HG03196 (cell line): Measurements from ENCODE around the gene SAA4.
"Not testable (repeated sequence)": the region's sequence is repeated elsewhere in the genome, so short reads cannot be mapped to it uniquely, and the experiment has no call there.

Experiments used
- ATAC-seq: cut with Tn5 transposase; IDR thresholded peaks from one replicate; pipeline ENCODE4 v1.9.1; 2021; ENCODE audit not compliant: unreplicated experiment

SAA4 gene, protein sequence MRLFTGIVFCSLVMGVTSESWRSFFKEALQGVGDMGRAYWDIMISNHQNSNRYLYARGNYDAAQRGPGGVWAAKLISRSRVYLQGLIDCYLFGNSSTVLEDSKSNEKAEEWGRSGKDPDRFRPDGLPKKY

DNA sequence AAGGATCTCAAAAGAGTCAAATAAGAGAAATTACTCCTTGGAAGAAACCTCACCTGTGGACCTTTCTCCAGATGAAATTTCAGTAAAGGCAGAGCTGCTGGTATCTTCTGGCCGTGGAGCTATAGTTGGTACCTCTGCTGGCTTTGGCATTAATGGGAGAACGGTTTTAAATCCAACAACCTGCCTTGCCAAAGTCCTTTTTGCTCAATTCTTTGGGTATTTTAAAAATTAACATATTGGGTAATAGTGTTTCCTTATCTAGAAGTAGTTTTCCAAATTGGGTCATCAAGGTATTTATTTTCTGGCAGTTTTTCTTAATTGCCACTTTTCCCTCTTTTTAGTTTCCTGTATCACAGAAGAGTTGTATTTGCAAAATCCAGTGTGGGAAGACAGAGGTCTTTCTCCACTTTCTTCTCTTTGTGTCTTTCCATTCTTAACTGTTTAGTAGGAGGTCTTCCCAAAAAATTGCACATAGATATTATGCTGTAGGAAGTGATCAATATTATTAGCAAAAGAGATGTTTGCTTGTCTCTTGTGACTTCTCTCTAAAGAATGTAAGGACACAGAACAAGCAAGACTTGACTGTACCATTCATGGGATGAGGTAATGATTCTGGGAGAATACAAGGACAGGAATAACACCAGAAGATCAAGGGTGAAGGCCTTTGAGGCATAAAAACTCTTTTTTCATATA lies at the start of gene SAA4:
Gene SAA4 (minus strand): TSS at position 139 of the 693 bp plus-strand sequence. CDS start 876 bp downstream, outside the sequence.
- no peak for ATAC-seq

DNA sequence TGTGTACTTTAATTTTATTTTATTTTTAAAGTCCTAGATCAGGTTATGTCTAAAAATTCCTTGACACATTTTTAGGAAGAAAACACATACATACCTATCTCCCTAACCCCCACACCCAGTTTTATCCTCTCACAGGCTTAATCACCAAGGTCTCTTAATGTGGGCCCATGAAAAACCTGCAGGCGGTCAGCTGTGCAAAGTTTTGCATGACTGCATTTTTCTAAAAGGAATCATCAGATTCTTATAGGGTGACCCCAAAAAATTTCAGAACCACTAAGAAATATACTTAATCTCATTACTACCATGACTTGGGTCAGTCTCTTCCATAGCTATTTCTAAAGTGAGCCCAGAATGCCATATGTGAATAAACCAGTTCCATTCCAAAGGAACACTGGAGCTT lies 49.2 kb upstream of the SAA4 start:
- ATAC-seq = no peak

DNA sequence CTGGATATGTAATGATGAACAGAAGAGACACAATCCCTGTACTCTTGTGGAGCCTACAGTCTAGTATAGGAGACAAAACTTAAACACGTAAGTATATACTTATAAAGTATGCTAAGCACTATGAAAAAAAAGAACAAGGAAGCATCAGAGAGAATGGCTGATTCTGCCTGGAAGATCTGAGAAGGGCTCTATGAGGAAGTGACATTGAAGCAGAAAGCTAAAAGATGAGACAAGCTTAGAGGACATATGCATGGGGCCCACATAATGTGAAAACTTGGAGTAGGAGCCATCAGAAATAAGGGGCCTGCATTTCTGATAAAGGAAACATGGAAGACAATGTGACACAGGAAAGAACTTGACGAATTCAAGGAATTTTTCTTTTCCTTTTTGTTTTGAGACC lies 46.0 kb upstream of the SAA4 start:
- ATAC-seq = no peak

DNA sequence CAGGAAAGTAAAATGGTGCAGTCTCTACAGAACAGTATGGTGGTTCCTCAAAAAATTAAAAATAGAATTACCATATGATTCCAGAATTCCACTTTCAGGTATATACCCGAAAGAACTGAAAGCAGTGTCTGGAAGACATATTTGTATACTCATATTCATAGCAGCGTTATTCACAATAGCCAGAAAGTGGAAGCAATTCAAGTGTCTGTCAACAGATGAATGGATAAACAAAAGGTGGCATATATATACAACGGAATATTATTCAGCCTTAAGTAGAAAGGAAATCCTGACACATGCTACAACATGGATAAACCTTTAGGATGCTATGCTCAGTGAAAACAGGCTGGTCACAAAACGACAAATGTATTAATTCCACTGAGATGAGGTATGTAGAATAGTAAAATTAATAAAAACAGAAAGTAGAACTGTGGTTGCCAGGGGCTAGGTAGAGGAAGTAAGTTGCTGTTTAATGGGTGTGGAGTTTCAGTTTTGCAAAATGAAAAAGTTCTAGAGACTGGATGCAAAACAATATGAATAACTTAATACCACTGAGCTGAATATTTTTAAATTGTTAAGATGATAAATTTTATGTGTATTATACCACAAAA lies 43.9 kb upstream of the SAA4 start:
- peak; percentile 91 for ATAC-seq

DNA sequence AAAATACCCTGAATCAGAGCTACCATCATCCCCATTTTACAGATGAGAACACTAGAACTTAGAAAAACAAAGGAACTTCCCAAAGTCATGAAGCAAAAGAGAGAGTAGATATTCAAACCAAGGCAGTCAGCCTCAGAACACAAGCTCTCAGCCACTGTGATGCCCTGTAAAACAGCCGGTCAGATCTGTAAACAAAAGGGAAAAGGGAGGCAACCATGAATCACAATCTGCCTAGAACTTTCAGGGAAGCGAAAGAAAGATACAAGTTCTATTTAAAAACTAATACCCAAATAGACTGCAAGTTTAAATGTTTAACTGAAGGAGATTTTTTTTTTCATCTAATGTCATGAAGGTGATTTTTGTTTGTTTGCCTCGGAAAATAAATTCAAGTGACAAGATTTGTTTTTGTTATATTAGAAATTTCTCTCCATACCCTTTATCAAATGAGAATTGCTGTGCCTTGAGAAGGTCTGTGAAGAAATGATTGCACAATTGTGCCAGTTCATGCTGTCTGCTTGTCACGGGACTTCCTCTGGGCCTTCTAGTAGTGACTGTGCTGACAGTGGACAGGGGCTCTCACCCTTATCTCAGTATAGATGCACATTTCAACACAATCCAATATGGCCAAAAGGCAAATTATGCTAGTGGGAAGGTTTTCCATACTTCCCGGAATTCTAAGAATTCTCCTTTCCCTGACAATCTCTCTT lies 41.1 kb upstream of the SAA4 start:
- no peak for ATAC-seq

DNA sequence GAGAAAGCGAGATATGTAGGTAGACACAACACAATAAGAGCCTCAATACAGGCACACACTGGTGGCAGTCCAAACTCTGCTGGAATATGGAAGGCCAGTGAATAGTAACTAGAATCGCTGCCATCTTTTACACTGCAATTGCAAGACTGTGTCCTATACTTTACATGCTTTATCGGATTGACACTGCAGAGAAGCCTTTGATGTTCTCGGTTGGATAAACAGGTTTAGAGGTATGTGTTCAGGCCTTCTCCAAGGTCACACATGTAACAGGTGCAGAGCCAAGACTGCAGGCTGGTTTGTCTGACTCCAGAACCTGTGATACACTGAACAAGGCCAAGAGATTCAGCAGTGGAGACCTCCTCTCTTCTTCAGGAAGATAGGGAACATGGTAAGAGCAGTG lies 34.6 kb upstream of the SAA4 start:
- ATAC-seq = no peak

DNA sequence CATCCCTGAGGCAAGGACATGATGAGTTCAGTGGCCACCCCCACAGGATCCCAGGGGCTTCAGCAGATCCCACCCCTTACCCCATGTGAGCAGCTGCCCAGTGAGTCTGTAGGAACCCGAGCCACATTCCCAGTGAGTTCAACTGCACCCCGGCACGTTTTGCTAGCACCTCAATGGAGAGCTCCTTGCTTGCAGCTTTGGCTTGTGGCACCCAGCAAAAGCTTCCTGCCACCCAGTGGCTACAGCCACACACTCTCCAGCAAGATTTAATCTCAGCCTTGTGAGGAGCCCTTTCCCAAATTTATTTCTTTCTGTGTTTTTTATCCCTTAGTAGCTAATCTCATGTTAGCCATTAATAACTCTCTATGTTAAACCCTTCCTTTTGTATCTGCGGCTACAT lies 33.5 kb upstream of the SAA4 start:
- ATAC-seq = no peak

DNA sequence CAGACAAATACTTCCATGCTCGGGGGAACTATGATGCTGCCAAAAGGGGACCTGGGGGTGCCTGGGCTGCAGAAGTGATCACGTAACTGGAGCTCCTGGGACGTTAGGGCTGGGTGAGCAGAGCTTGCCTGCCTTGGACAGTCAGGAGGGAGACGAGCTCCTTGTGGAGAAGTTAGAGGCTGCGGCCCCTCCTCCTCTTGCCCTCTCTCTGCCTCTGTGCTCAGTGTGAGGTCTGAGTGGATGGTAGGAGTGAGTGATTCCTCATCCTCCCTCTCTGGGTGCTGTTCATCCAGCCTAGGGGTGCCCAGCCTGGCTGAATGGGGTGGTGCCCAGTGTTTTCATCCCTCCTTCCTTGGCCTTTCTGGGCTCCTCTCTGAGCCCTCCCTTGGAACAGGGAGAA lies 32.6 kb upstream of the SAA4 start:
- ATAC-seq = not testable (repeated sequence)

DNA sequence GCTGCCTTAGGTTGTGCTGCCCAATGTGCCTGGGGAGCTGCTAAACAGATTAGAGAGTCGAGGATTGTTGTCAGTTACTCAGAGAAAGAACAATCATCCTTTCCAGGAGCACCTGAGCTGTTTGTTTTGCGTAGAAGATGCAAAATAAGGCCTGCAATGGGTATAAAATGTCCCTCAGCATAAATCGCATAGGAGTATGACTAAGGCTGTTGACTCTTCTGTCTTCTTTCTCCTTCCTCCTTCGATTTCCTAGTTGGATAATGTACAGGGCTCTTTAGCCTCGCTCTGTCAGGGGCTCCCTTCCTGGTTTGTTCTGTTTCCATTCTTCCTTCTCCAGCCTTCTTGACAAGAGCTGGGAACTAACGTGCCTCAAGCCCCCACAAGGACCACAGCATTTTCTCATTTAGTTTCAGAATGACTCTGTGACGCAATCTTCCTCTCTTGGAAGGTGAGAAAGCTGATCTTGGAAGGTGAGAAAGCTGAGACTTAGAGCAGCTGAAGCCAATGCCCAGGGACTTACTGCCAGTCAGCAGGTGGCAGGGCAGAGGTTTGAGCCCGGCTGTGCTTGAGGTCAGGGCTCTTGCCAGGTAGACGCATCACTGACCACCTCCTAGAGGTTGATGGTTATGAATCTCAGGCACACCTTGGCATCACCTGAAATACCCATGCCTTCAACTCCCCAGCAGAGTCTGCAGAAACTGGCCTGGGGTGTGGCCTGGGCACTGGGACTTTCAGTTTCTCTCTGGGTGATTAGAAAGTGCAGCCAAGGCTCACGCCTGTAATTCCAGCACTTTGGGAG lies 30.9 kb upstream of the SAA4 start:
- ATAC-seq = peak; percentile 62

DNA sequence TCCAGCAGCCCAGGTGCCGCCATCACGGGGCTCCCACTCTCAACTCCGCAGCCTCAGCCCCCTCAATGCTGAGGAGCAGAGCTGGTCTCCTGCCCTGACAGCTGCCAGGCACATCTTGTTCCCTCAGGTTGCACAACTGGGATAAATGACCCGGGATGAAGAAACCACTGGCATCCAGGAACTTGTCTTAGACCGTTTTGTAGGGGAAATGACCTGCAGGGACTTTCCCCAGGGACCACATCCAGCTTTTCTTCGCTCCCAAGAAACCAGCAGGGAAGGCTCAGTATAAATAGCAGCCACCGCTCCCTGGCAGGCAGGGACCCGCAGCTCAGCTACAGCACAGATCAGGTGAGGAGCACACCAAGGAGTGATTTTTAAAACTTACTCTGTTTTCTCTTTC lies 29.3 kb upstream of the SAA4 start, which contains the start of gene SAA1:
Gene SAA1 (plus strand): TSS at position 316 of the 400 bp plus-strand sequence. CDS start 624 bp downstream, outside the sequence.
- ATAC-seq = no peak

DNA sequence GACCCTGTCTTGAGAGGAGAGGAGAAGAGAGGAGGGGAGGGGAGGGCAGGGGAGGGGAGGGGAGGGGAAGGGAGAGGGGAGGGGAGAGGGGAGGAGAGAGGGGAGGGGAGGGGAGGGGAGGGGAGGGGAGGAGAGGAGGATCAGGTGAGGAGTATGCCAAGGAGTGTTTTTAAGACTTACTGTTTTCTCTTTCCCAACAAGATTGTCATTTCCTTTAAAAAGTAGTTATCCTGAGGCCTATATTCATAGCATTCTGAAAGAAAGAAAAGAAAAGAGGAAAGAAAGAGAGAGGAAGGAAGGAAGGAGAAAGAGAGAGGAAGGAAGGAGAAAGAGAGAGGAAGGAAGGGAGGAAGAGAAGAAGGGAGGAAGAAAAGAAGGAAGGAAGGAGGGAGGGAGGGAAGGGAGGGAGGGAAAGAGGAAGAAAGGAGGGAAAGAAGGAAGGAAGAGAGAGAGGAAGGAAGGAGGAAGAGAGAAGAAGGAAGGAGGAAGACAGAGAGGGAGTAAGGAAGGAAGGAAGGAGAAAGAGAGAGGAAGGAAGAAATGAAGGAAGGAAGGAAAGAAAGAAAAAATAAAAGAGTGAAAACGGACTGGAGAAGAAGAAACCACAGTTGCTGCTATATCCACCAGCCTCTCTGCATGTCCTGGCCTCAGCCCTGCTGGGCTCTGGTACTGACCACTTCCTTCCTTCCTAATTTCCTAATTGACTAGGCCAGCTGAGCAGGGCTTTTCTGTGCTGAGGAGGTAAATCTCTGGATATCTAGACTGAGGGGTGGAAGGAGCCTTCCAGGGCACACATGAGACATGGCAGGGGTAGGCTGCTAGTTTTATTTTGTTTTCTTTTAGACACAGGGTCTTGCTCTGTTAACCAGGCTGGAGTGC lies 28.3 kb upstream of the SAA4 start:
- no peak for ATAC-seq

DNA sequence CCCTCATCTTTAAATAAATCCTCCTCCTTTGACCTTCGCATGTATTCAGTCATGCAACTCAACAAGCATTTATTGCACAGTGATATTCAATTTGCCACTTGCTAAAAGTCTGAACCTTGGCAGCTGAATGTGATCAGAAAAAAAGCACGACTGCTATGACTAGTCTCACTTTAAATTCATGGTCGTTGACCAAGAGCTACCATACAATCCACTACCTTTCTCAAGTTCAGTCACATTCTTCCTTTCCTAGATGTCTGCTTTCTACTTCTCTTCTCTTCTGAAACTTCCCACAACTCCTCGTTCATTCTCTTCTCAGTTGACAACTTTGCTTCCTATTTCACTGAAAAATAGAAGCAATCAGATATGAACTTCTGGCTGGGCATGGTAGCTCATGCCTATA lies 27.4 kb upstream of the SAA4 start:
- ATAC-seq = no peak

DNA sequence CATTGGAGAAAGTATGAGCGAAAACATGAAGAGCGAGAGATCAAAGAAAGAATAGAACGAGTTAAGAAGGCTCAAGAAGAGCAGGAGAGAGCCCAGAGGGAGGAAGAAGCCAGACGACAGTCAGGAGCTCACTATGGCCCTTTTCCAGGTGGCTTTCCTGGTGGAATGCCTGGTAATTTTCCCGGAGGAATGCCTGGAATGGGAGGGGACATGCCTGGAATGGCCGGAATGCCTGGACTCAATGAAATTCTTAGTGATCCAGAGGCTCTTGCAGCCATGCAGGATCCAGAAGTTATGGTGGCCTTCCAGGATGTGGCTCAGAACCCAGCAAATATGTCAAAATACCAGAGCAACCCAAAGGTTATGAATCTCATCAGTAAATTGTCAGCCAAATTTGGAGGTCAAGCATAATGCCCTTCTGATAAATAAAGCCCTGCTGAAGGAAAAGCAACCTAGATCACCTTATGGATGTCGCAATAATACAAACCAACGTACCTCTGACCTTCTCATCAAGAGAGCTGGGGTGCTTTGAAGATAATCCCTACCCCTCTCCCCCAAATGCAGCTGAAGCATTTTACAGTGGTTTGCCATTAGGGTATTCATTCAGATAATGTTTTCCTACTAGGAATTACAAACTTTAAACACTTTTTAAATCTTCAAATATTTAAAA lies 26.2 kb upstream of the SAA4 start:
- not testable (repeated sequence) for ATAC-seq

DNA sequence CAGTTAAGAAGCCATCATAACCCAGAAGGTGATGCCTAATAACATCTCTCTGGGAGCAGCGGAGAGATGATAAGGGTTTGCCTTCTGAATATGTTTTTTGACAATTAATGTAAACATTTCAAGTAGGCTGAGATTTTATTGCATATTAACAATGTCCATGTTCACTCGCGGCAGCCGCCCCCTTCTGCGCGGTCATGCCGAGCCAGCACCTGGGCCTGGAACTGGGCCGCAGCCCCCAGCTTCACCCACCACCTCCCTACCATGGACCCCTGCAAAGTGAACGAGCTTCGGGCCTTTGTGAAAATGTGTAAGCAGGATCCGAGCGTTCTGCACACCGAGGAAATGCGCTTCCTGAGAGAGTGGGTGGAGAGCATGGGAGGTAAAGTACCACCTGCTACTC lies 25.1 kb upstream of the SAA4 start:
- no peak for ATAC-seq

DNA sequence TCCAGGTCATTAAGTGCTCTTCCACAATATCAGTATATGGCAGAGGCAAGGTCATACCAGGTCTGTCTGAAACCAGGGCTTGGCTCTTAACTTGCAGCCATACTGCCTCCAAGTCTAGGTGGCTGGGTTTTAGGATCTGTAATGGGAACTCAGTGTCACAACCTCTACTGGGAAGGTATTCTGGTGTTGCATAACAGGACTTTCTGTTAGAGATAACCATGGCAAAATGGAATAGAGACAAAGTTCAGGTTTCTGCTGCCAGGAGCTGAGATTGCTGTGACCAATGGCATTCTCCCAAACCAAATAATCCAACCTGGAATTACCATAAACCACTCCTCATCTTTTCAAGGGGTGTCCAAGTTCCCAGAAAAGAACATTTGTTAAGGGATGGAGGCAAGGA lies 22.7 kb upstream of the SAA4 start:
- ATAC-seq = no peak

DNA sequence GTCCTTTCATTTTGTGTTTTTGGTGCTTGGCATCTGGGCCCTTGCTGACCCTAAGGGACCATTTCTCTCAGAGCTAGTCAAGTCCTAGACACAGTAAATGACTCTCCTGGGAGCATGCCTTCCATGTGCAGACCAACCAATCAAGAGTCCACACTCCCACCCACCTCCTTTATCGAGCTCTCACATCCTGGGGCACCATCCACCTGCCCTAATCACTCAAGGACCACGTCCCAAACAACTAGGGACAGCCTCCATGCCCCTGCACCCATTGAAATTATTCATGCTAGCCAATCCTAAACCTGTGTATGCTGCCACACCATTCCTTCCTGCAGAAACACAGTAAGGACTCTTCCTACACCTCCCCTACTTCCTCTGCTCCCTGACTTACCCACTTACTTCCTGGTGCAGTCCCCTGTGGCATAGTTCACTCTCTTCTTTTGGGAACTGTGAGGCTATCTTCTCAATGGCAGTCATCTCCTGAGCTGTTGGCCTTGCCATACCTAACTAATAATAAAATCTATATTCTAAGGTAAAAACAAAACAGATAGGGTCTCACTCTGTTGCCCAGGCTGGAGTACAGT lies 18.3 kb upstream of the SAA4 start:
- no peak for ATAC-seq

DNA sequence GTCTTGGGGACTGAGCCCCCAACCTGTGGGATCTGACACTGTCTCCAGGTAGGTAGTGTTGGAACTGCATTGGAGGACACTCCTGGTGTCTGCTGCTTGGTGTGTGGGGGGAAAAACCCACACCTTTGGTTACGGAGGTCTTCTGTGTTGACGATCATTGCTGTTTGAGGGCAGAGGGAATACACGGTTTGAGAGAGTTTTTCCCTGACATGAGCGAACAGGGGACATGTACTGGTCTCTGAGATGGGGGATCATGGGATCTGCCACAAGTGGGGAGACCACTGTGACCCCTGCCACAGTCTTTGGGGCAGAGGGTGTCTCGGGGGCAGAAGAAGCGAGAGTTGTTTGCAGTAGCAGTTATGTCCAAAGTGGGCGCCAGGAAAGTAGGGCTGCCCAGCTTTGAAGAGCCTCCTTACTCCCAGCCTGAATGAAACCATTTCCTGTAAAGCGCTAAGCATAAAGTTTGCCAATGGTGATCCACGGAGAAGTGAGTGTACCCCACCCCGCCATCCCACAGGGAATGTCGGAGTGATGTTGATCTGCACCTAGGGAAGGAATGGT lies 17.3 kb upstream of the SAA4 start:
- no peak for ATAC-seq

DNA sequence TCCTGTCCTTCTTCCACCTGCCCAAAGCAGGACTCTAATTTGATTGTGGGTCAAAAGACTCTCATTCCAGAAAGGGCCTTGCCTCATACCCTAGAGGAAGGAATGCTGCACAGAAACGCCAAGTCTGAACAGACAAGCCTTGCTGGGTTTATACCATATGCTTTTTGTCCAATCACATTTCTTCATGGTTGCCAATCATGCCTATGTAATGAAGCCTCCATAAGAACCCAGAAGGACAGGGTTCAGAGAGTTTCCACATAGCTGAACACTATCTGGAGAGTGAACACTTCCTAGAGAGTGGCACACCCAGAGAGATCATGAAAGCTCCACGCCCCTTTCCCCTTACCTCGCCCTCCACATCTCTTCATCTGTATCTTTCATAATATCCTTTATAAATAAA lies 16.6 kb upstream of the SAA4 start:
- ATAC-seq = no peak

DNA sequence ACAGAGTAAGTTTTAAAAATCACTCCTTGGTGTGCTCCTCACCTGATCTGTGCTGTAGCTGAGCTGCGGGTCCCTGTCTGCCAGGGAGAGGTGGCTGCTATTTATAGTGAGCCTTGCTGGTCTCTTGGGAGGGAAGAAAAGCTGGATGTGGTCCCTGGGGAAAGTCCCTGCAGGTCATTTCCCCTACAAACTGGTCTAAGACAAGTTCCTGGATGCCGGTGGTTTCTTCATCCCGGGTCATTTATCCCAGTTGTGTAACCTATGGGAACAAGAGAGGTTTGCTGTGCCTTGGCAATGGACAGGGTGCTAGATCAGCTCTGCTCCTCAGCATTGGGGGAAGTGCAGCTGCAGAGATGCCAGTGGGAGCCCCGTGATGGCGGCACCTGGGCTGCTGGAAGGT lies 12.0 kb upstream of the SAA4 start, which contains the start of gene SAA2:
Gene SAA2 (minus strand): TSS at position 108 of the 400 bp plus-strand sequence. CDS start 657 bp downstream, outside the sequence.
- no peak for ATAC-seq
